Heart left ventricle (tissue), 16 donors: ENCODE results near the gene KIAA0930. TPM values are rescaled to one million over a fixed set of nuclear protein-coding genes. Genes with fewer than 3 reads are reported as not detected.

ENCODE experiments used
- ATAC-seq, 4 donors: fragments of 200-7000 bp; cut with Tn5 transposase; one replicate each; pipeline ENCODE4 v1.9.1; 2020 to 2022; ENCODE audit warnings: moderate library complexity in 4 of 4, mild to moderate bottlenecking in 3 of 4, moderate number of reproducible peaks in 1 of 4
- DNase-seq, 5 donors: peaks; one replicate each; pipeline ENCODE4 v3.0.0-alpha.2; 2020
- H3K27ac ChIP-seq, 12 donors: fragments of 200-600 bp; sonication (generic) in 4 of 12; one replicate each; pipeline versions ENCODE4 v1.5.0 to v1.8.0; 2016 to 2022; ENCODE audit warnings: mild to moderate bottlenecking in 2 of 12
- H3K27me3 ChIP-seq, 9 donors: fragments of 200-600 bp; sonication (generic) in 2 of 9; one replicate each; pipeline versions ENCODE4 v1.5.1 to v1.8.0; 2016 to 2022; ENCODE audit warnings: mild to moderate bottlenecking in 3 of 9
- H3K36me3 ChIP-seq, 9 donors: fragments of 200-600 bp; sonication (generic) in 2 of 9; one replicate each; pipeline versions ENCODE4 v1.5.0 to v1.8.0; 2018 to 2022; ENCODE audit warnings: mild to moderate bottlenecking in 2 of 9
- H3K4me1 ChIP-seq, 12 donors: fragments of 200-600 bp; sonication (generic) in 4 of 12; one replicate each; pipeline versions ENCODE4 v1.5.0 to v1.8.0; 2016 to 2022; ENCODE audit warnings: mild to moderate bottlenecking in 3 of 12
- H3K4me3 ChIP-seq, 12 donors: fragments of 200-600 bp; sonication (generic) in 4 of 12; one replicate each; pipeline versions ENCODE4 v1.5.0 to v1.8.0; 2017 to 2022; ENCODE audit warnings: mild to moderate bottlenecking in 9 of 12, moderate library complexity in 4 of 12
- H3K9me3 ChIP-seq, 12 donors: fragments of 200-600 bp; sonication (generic) in 4 of 12; one replicate each; pipeline versions ENCODE4 v1.5.0 to v1.8.0; 2016 to 2022; ENCODE audit warnings: mild to moderate bottlenecking in 1 of 12
- POLR2A ChIP-seq, 2 donors: fragments of 450-650 bp; IDR thresholded peaks; one replicate each; pipeline ENCODE4 v1.6.1; 2017; ENCODE audit warnings: antibody characterized with exemption in 2 of 2, mild to moderate bottlenecking in 2 of 2, moderate library complexity in 2 of 2
- WGBS, 4 donors: extraction: QIAGEN DNeasy Blood & Tissue Kit in 2 of 4; methylation state at CpG; one replicate each; pipeline versions ENCODE4 v1.1.5 to v1.1.7; 2013 to 2018; 5-methylcytosine and 5-hydroxymethylcytosine counted together
- intact Hi-C, 10 donors: fragments of 100-400 bp; cut with DNase I; formaldehyde crosslinking; loops; one replicate each; pipeline versions ENCODE4 v1.11.1 to v1.14.2; 2022
- polyA plus RNA-seq, 2 donors: library from polyadenylated mRNA; stranded (reverse); fragments of 200-250 nt; gene quantifications; one replicate each; pipeline ENCODE4 v1.2.3, GENCODE V29; 2013
- total RNA-seq, 9 donors: library from RNA; depleted of rRNA in 2 of 9; stranded (reverse); fragments of >200 nt in 2 of 9; fragmentation: NEBNext Ultra II Directional in 3 of 9; extraction: Animal tissue kit (Norgen Biotek cat#: 25700) in 3 of 9; gene quantifications; one replicate each; pipeline versions ENCODE4 v1.1.0 to v1.2.4, GENCODE V29; 2016 to 2023
- TF ChIP-seq, protein P1 (sequence below), 12 donors: fragments of 200-600 bp; sonication (generic) in 4 of 12; IDR thresholded peaks; one replicate each; pipeline versions ENCODE4 v1.5.0 to v1.8.0; 2018 to 2022; ENCODE audit warnings: antibody characterized with exemption in 12 of 12, mild to moderate bottlenecking in 5 of 12
- donor health status: ischemic (EF 13 %, LVEDD 7.1; RV severe dilation, severe dysfunction).
- donor health status: healthy with polysubstance abuse.
- donor health status: DM: no; HTN: yes; CAD: no.
- donor health status: DM: no; HTN: no; CAD: no.
- donor health status: ischemic (EF 25% LVEDD 6.9; RV normal size, moderate dysfunction).
- donor health status: ischemic (EF 25% LVEDD 5.7; RV mildly dilated, moderate dysfunction).
- donor health status: healthy.
- donor health status: DM: yes; HTN: yes; CAD: no.
- donor health status: ischemic (EF 35%, LVEDD 5.7; RV mildly dilated, moderate dysfunction).
- donor health status: nonischemic (EF 11% LVEDD 7.7; RV severe dilation, severe dysfunction).
- donor health status: DM: yes; HTN: yes; CAD: no.
- donor health status: PGD.
- donor health status: ischemic (EF 29% LVEDD 5.4; RV normal size, mild dysfunction).
- donor health status: nonischemic (EF 23%, LVEDD 6.1; RV moderate dilation, normal function).

KIAA0930 gene
- total and polyA plus RNA-seq, 11 donors = 8.5 to 67.1 (median 18.7) TPM

DNA sequence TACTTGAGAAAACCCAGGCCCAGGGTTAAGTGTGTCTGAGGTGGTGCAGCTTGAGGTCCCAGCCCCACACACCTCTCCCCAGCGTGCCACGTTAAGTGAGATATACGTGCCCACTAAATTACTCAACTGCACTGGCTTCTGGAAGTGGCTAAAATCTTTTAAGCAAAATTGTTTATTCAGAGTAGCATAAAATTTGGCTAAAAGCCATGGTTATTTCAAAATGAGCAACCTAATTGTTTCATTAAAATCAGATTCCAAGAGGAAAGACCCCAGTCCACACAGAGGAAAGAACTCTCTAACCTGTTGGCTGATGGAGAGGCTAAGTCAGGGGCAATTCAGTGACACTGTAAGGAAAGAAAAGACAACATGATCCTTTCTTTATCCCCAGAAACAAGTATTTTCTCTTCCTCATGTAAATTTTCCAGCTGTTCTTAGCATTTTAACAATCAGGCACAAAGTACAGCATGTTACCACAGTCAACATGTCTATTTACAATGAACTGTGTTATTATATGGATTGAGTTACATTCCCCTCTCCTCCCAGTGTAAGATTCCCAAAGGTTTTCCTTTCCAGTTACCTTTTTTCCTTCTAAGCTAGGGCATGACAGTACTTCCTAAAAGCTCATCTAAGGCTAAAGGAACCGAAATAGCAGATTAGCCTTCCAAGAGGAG is 50.4 kb downstream of the KIAA0930 start:
- Histone ChIP-seq H3K4me3 (no peak overlapping the region), H3K27me3 (no peaks in the 10 kb centered on the region), H3K27ac (no peak overlapping the region), H3K36me3 (peaks cover 0 to 47% (median 11%) of the 10 kb centered on the region in 9 donors), H3K9me3 (no peaks in the 10 kb centered on the region), H3K4me1 (peaks cover 0 to 12% (median 0%) of the 10 kb centered on the region in 12 donors)
- TF ChIP-seq POLR2A (IDR thresholded peaks at IDR 0.05) = no peak
- TF ChIP-seq, protein P1, sequence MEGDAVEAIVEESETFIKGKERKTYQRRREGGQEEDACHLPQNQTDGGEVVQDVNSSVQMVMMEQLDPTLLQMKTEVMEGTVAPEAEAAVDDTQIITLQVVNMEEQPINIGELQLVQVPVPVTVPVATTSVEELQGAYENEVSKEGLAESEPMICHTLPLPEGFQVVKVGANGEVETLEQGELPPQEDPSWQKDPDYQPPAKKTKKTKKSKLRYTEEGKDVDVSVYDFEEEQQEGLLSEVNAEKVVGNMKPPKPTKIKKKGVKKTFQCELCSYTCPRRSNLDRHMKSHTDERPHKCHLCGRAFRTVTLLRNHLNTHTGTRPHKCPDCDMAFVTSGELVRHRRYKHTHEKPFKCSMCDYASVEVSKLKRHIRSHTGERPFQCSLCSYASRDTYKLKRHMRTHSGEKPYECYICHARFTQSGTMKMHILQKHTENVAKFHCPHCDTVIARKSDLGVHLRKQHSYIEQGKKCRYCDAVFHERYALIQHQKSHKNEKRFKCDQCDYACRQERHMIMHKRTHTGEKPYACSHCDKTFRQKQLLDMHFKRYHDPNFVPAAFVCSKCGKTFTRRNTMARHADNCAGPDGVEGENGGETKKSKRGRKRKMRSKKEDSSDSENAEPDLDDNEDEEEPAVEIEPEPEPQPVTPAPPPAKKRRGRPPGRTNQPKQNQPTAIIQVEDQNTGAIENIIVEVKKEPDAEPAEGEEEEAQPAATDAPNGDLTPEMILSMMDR (IDR thresholded peaks at IDR 0.05) = no peak
- intact Hi-C loops = no loop called here
- no peak for ATAC-seq
- WGBS, 4 donors = 84 to 95% (median 92%) methylated on average over 4 of the region's 4 CpGs
- DNase-seq = no peak

DNA sequence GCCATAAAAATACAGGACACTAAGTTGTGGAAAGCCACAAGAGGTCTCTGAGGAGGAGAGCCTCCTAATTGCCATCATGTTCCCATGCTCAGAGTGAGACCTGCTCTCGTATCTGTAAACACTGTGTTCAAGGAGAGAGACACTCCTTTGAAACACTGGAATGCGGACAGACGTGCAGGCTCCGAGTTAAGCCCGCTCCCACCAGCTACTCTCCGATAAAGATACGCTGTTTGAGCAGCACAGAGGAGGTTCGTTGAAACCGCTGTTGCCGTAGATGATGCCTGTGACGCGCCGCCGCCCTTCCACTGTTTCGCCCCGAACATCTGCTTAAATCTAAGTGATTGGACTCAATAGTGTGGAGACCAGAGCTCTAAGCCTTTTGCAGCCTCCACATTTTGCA is 51.9 kb downstream of the KIAA0930 start:
- DNase-seq (no peak), ATAC-seq (no peak)
- Histone ChIP-seq H3K4me3 (no peak overlapping the region), H3K9me3 (no peaks in the 10 kb centered on the region), H3K4me1 (peaks cover 0 to 12% (median 0%) of the 10 kb centered on the region in 12 donors), H3K27me3 (no peaks in the 10 kb centered on the region), H3K27ac (no peak overlapping the region), H3K36me3 (peaks cover 0 to 63% (median 25%) of the 10 kb centered on the region in 9 donors)
- 67 to 84% (median 71%) methylated on average over 16 of the region's 16 CpGs for WGBS, 4 donors
- intact Hi-C loops = loop anchor here in 1 of 10 donors (10.0 kb wide), 1 partner anchor 46 kb away; no protein-coding TSS in a partner anchor
- TF ChIP-seq, protein P1 (IDR thresholded peaks at IDR 0.05) = no peak
- no peak for TF ChIP-seq POLR2A (IDR thresholded peaks at IDR 0.05)

DNA sequence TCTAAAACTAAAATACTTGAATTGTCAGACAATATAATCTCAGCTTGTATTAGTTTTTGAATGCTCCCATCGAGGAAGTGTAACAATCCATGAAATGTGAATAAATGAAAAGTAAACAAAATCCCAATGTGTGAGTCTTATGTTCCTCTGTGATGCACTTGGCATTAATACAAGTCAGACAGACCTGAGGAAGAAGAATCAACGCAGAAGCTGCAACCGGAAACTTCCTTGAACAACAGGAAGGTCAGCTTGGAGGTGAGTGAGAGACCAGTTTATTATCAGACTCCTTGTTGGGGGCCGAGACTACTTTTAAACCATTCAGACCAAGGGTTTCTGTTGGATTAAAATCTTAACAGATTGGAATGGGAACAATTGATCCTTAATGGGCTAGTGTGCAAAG is 52.8 kb downstream of the KIAA0930 start:
- H3K4me3 ChIP-seq = no peak overlapping the region
- 50 to 73% (median 63%) methylated on average over 4 of the region's 4 CpGs for WGBS, 4 donors
- peaks cover 0 to 6% (median 0%) of the 10 kb centered on the region in 12 donors for H3K4me1 ChIP-seq
- ATAC-seq (no peak), DNase-seq (no peak)
- H3K9me3 ChIP-seq = no peaks in the 10 kb centered on the region
- peaks cover 0 to 71% (median 34%) of the 10 kb centered on the region in 9 donors for H3K36me3 ChIP-seq
- intact Hi-C loops = loop anchor here in 1 of 10 donors (10.0 kb wide), 1 partner anchor 47 kb away; no protein-coding TSS in a partner anchor
- TF ChIP-seq, protein P1 (IDR thresholded peaks at IDR 0.05) = no peak
- no peak for TF ChIP-seq POLR2A (IDR thresholded peaks at IDR 0.05)
- H3K27me3 ChIP-seq = no peaks in the 10 kb centered on the region
- H3K27ac ChIP-seq = no peak overlapping the region

DNA sequence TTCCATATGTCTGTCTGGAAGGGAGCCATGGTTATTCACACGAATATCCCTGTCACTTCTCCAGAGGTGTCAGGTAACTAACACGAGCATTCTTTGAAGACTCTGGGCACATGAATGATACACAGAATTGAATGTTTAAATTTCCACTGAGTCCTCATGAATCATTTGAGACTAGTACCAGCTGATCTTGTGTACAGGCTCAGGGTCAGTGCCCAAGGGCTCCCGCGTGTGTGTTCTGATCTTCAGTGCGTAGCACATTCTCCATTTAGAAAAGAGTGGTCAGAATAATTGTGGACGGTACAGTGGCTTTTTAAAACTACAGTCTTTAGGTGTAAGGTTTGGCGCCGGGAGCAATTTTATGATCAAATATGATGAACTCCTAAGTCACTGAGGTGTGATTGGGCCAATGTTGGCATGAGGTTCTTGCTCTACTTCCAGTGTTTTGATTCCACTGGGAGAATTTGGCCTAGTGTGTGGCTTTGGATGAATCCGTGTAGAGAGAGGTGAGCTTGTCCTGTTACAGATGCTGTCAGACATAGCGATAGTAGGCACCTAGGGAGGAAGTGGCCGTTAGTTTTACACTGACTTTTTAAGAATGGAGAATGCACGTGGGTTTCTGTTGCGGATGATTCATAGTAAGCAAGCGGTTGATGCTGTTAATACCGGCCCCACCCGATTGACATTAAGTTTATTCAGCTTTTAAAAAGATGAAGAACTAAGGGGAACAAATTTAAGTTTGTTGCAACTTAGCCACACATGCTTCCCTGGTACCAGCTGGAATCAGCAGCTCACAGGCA is 54.8 kb downstream of the KIAA0930 start:
- intact Hi-C loops = loop anchor here in 1 of 10 donors (10.0 kb wide), 1 partner anchor 49 kb away; no protein-coding TSS in a partner anchor

More for the DNA sequence above, 54.8 kb downstream of the KIAA0930 start:
- 85 to 89% (median 86%) methylated on average over 16 of the region's 16 CpGs for WGBS, 4 donors
- Histone ChIP-seq H3K4me3 (no peak overlapping the region), H3K36me3 (peaks cover 0 to 91% (median 53%) of the 10 kb centered on the region in 9 donors), H3K27ac (no peak overlapping the region), H3K9me3 (no peaks in the 10 kb centered on the region), H3K27me3 (no peaks in the 10 kb centered on the region), H3K4me1 (peaks cover 0 to 3% (median 0%) of the 10 kb centered on the region in 12 donors)
- DNase-seq (no peak), ATAC-seq (no peak)
- TF ChIP-seq, protein P1 (IDR thresholded peaks at IDR 0.05) = no peak
- no peak for TF ChIP-seq POLR2A (IDR thresholded peaks at IDR 0.05)
